Liver (tissue), 9 donors: ENCODE measurements around the gene GLI3. TPM values are rescaled to one million over a fixed set of nuclear protein-coding genes. Genes with fewer than 3 reads are reported as not detected.

Experiments
- DNase-seq: peaks from one replicate; pipeline ENCODE4 v3.0.0-alpha.2; 2017; ENCODE audit warnings: low spot score
- H3K27ac ChIP-seq, 2 donors: one replicate each; pipeline ENCODE4 v1.7.0; 2013; ENCODE audit warnings: inconsistent platforms in 2 of 2, low read length in 2 of 2, control low read depth in 1 of 2, low read depth in 1 of 2, mild to moderate bottlenecking in 1 of 2
- H3K27me3 ChIP-seq, 4 donors: one replicate each; pipeline versions ENCODE4 v1.6.1 to v1.7.0; 2013; ENCODE audit warnings: low read length in 3 of 4, inconsistent platforms in 1 of 4, mild to moderate bottlenecking in 1 of 4, moderate library complexity in 1 of 4; ENCODE audit not compliant: control insufficient read depth in 4 of 4, insufficient read depth in 4 of 4
- H3K36me3 ChIP-seq, 4 donors: one replicate each; pipeline versions ENCODE4 v1.6.1 to v1.7.0; 2013; ENCODE audit warnings: low read length in 3 of 4, mild to moderate bottlenecking in 3 of 4, low read depth in 1 of 4, moderate library complexity in 1 of 4; ENCODE audit not compliant: control insufficient read depth in 4 of 4, insufficient read depth in 3 of 4
- H3K4me1 ChIP-seq, 4 donors: one replicate each; pipeline versions ENCODE4 v1.6.1 to v1.7.0; 2013; ENCODE audit warnings: low read length in 3 of 4, mild to moderate bottlenecking in 3 of 4, moderate library complexity in 1 of 4; ENCODE audit not compliant: control insufficient read depth in 4 of 4, insufficient read depth in 4 of 4
- H3K4me3 ChIP-seq, 3 donors: one replicate each; pipeline versions ENCODE4 v1.6.1 to v1.7.0; 2013; ENCODE audit warnings: low read length in 3 of 3, control low read depth in 1 of 3, low read depth in 1 of 3, mild to moderate bottlenecking in 1 of 3
- H3K9ac ChIP-seq, 2 donors: one replicate each; pipeline ENCODE4 v1.7.0; 2013; ENCODE audit warnings: low read length in 2 of 2, mild to moderate bottlenecking in 2 of 2, moderate library complexity in 2 of 2, control low read depth in 1 of 2, low read depth in 1 of 2
- H3K9me3 ChIP-seq, 4 donors: one replicate each; pipeline versions ENCODE4 v1.6.1 to v1.7.0; 2013; ENCODE audit warnings: low read length in 3 of 4; ENCODE audit not compliant: control insufficient read depth in 4 of 4
- EGR1 ChIP-seq, 2 donors: IDR thresholded peaks; 2 replicates each; pipeline ENCODE4 v1.6.1; 2016 to 2018; ENCODE audit warnings: antibody characterized with exemption in 2 of 2, low read depth in 2 of 2
- FOXA1 ChIP-seq: IDR thresholded peaks from 2 replicates; pipeline ENCODE4 v1.6.1; 2016; ENCODE audit warnings: antibody characterized with exemption
- FOXA2 ChIP-seq: IDR thresholded peaks from 2 replicates; pipeline ENCODE4 v1.6.1; 2016; ENCODE audit warnings: antibody characterized with exemption
- GABPA ChIP-seq, 2 donors: IDR thresholded peaks in 1 of 2; conservative IDR thresholded peaks in 1 of 2; 2 replicates each; pipeline ENCODE4 v1.6.1; 2016; ENCODE audit warnings: antibody characterized with exemption in 2 of 2, mild to moderate bottlenecking in 1 of 2, moderate library complexity in 1 of 2
- HNF4A ChIP-seq, 2 donors: conservative IDR thresholded peaks; 2 replicates each; pipeline ENCODE4 v1.6.1; 2016; ENCODE audit warnings: antibody characterized with exemption in 2 of 2, mild to moderate bottlenecking in 2 of 2
- HNF4G ChIP-seq: IDR thresholded peaks from 2 replicates; pipeline ENCODE4 v1.6.1; 2016; ENCODE audit warnings: antibody characterized with exemption
- JUND ChIP-seq, 2 donors: IDR thresholded peaks; 2 replicates each; pipeline ENCODE4 v1.6.1; 2016; ENCODE audit warnings: antibody characterized with exemption in 2 of 2
- NR2F2 ChIP-seq: IDR thresholded peaks from 2 replicates; pipeline ENCODE4 v1.6.1; 2016; ENCODE audit warnings: antibody characterized with exemption
- RAD21 ChIP-seq, 2 donors: IDR thresholded peaks; 2 replicates each; pipeline ENCODE4 v1.6.1; 2016; ENCODE audit warnings: antibody characterized with exemption in 2 of 2, mild to moderate bottlenecking in 2 of 2
- RXRA ChIP-seq, 2 donors: IDR thresholded peaks; 2 replicates each; pipeline ENCODE4 v1.6.1; 2017 to 2018; ENCODE audit warnings: antibody characterized with exemption in 2 of 2, mild to moderate bottlenecking in 1 of 2
- SP1 ChIP-seq: IDR thresholded peaks from 2 replicates; pipeline ENCODE4 v1.6.1; 2018; ENCODE audit warnings: antibody characterized with exemption, mild to moderate bottlenecking
- TAF1 ChIP-seq: conservative IDR thresholded peaks from 2 replicates; pipeline ENCODE4 v1.6.1; 2016; ENCODE audit warnings: antibody characterized with exemption, mild to moderate bottlenecking
- YY1 ChIP-seq: IDR thresholded peaks from 2 replicates; pipeline ENCODE4 v1.6.1; 2016; ENCODE audit warnings: antibody characterized with exemption, mild to moderate bottlenecking
- WGBS: extraction: QIAGEN DNeasy Blood & Tissue Kit; methylation state at CpG from one replicate; pipeline ENCODE4 v1.1.7; 2013; 5-methylcytosine and 5-hydroxymethylcytosine counted together
- polyA plus RNA-seq, 2 donors: library from polyadenylated mRNA; stranded (reverse) in 1 of 2; unstranded in 1 of 2; fragments of 200-250 nt in 1 of 2; fragments of >200 nt in 1 of 2; fragmentation: Nextera tagmentation in 1 of 2; extraction: Ambion mirVana in 1 of 2; gene quantifications; one replicate each; pipeline versions ENCODE4 v1.2.1 to v1.2.3, GENCODE V29; 2013 to 2015
- total RNA-seq, 2 donors: library from RNA; depleted of rRNA; stranded (reverse); fragments of >200 nt; gene quantifications; one replicate each; pipeline ENCODE4 v1.2.3, GENCODE V29; 2014
- TF ChIP-seq, protein P1 (sequence below): IDR thresholded peaks from 2 replicates; pipeline ENCODE4 v1.6.1; 2016; ENCODE audit warnings: antibody characterized with exemption
- TF ChIP-seq, protein P2 (sequence below): IDR thresholded peaks from 2 replicates; pipeline ENCODE4 v1.6.1; 2016; ENCODE audit warnings: antibody characterized with exemption
- TF ChIP-seq, protein P3 (sequence below): IDR thresholded peaks from 2 replicates; pipeline ENCODE4 v1.6.1; 2016; ENCODE audit warnings: antibody characterized with exemption, mild to moderate bottlenecking
- TF ChIP-seq, protein P4 (sequence below): fragments of 150-350 bp; IDR thresholded peaks from 2 replicates; pipeline ENCODE4 v1.5.1; 2017; ENCODE audit warnings: improper control_type of control experiment, low read depth, low read length; ENCODE audit not compliant: missing input control
- TF ChIP-seq, protein P5 (sequence below): IDR thresholded peaks from 2 replicates; pipeline ENCODE4 v1.6.1; 2016; ENCODE audit warnings: antibody characterized with exemption
- donor health status: healthy.
- donor health status: healthy.
- donor health status: healthy.
- donor health status: healthy.
- donor health status: healthy.

The GLI3 gene
- total and polyA plus RNA-seq, 4 donors: 0.09 to 0.42 (median 0.26) TPM

DNA sequence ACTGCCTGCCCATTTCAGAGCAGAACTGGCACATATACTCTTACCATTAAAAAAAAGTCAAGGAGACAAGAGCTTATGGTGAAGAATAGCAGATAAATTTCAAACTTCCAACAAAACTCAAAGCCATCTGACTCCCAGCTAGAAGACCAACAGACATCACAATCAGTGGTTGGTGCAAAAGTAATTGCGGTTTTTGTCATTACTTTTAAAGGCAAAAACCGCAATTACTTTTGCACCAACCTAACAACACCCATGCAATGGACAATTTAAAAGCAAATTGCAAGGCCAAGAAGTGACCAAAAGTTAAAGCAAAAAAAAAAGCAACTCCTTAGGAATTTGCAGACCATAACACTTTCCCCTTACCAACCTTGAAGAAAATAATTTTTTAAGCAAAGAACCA is 18.8 kb downstream of the GLI3 start:
- H3K9me3 ChIP-seq: no peaks in the 10 kb centered on the region
- DNase-seq: no peak
- no peaks in the 10 kb centered on the region for H3K4me1 ChIP-seq
- H3K4me3 ChIP-seq: no peak overlapping the region
- no peak overlapping the region for H3K27ac ChIP-seq
- WGBS: 95% methylated on average over 2 of the region's 2 CpGs
- no peak for TF ChIP-seq GABPA (IDR thresholded peaks at IDR 0.05 in 1 of 2, conservative IDR thresholded peaks at IDR 0.05 in 1 of 2)
- no peak for TF ChIP-seq NR2F2
- TF ChIP-seq TAF1: no peak
- no peak for TF ChIP-seq RXRA (IDR thresholded peaks at IDR 0.05)
- TF ChIP-seq, protein P1, sequence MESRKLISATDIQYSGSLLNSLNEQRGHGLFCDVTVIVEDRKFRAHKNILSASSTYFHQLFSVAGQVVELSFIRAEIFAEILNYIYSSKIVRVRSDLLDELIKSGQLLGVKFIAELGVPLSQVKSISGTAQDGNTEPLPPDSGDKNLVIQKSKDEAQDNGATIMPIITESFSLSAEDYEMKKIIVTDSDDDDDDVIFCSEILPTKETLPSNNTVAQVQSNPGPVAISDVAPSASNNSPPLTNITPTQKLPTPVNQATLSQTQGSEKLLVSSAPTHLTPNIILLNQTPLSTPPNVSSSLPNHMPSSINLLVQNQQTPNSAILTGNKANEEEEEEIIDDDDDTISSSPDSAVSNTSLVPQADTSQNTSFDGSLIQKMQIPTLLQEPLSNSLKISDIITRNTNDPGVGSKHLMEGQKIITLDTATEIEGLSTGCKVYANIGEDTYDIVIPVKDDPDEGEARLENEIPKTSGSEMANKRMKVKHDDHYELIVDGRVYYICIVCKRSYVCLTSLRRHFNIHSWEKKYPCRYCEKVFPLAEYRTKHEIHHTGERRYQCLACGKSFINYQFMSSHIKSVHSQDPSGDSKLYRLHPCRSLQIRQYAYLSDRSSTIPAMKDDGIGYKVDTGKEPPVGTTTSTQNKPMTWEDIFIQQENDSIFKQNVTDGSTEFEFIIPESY: no peak
- H3K36me3 ChIP-seq: no peaks in the 10 kb centered on the region
- H3K9ac ChIP-seq: no peak overlapping the region
- peaks cover 0 to 10% (median 0%) of the 10 kb centered on the region in 4 donors for H3K27me3 ChIP-seq

DNA sequence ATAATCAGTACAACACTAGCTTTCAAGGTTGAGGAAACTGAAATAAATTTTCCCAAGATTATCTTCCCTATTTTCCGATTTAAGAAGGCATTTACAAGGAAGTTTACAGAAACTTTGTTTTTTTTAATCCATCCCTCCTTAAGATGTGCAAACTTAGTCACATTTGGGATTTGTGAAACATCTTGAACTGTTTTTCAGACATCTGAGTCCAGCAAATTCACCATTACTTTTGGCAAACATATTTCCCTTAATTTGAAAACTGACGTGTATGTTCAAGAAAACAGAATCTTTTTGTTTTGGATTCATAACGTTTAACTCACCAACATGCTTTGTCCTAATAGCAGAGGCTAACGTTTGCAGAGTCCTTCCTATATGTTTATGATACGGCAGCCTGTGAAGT is 19.5 kb downstream of the GLI3 start:
- H3K4me3 ChIP-seq: no peak overlapping the region
- H3K36me3 ChIP-seq: no peaks in the 10 kb centered on the region
- no peaks in the 10 kb centered on the region for H3K9me3 ChIP-seq
- TF ChIP-seq HNF4A (conservative IDR thresholded peaks at IDR 0.05): no peak
- TF ChIP-seq TAF1: no peak
- no peak for TF ChIP-seq FOXA2
- no peak for TF ChIP-seq EGR1 (IDR thresholded peaks at IDR 0.05; ENCODE audit: low read depth in 2 of 2)
- no peak for TF ChIP-seq RAD21 (IDR thresholded peaks at IDR 0.05)
- TF ChIP-seq, protein P2, sequence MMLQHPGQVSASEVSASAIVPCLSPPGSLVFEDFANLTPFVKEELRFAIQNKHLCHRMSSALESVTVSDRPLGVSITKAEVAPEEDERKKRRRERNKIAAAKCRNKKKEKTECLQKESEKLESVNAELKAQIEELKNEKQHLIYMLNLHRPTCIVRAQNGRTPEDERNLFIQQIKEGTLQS: no peak
- TF ChIP-seq, protein P1: no peak
- no peak for TF ChIP-seq HNF4G
- no peak for TF ChIP-seq YY1
- TF ChIP-seq RXRA (IDR thresholded peaks at IDR 0.05): no peak
- TF ChIP-seq, protein P3, sequence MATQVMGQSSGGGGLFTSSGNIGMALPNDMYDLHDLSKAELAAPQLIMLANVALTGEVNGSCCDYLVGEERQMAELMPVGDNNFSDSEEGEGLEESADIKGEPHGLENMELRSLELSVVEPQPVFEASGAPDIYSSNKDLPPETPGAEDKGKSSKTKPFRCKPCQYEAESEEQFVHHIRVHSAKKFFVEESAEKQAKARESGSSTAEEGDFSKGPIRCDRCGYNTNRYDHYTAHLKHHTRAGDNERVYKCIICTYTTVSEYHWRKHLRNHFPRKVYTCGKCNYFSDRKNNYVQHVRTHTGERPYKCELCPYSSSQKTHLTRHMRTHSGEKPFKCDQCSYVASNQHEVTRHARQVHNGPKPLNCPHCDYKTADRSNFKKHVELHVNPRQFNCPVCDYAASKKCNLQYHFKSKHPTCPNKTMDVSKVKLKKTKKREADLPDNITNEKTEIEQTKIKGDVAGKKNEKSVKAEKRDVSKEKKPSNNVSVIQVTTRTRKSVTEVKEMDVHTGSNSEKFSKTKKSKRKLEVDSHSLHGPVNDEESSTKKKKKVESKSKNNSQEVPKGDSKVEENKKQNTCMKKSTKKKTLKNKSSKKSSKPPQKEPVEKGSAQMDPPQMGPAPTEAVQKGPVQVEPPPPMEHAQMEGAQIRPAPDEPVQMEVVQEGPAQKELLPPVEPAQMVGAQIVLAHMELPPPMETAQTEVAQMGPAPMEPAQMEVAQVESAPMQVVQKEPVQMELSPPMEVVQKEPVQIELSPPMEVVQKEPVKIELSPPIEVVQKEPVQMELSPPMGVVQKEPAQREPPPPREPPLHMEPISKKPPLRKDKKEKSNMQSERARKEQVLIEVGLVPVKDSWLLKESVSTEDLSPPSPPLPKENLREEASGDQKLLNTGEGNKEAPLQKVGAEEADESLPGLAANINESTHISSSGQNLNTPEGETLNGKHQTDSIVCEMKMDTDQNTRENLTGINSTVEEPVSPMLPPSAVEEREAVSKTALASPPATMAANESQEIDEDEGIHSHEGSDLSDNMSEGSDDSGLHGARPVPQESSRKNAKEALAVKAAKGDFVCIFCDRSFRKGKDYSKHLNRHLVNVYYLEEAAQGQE: no peak
- TF ChIP-seq, protein P4, sequence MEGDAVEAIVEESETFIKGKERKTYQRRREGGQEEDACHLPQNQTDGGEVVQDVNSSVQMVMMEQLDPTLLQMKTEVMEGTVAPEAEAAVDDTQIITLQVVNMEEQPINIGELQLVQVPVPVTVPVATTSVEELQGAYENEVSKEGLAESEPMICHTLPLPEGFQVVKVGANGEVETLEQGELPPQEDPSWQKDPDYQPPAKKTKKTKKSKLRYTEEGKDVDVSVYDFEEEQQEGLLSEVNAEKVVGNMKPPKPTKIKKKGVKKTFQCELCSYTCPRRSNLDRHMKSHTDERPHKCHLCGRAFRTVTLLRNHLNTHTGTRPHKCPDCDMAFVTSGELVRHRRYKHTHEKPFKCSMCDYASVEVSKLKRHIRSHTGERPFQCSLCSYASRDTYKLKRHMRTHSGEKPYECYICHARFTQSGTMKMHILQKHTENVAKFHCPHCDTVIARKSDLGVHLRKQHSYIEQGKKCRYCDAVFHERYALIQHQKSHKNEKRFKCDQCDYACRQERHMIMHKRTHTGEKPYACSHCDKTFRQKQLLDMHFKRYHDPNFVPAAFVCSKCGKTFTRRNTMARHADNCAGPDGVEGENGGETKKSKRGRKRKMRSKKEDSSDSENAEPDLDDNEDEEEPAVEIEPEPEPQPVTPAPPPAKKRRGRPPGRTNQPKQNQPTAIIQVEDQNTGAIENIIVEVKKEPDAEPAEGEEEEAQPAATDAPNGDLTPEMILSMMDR: no peak
- TF ChIP-seq GABPA (IDR thresholded peaks at IDR 0.05 in 1 of 2, conservative IDR thresholded peaks at IDR 0.05 in 1 of 2): no peak
- TF ChIP-seq JUND (IDR thresholded peaks at IDR 0.05): no peak
- TF ChIP-seq NR2F2: no peak
- TF ChIP-seq SP1: no peak
- TF ChIP-seq, protein P5, sequence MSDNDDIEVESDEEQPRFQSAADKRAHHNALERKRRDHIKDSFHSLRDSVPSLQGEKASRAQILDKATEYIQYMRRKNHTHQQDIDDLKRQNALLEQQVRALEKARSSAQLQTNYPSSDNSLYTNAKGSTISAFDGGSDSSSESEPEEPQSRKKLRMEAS: no peak
- TF ChIP-seq FOXA1: no peak
- H3K27ac ChIP-seq: no peak overlapping the region
- H3K9ac ChIP-seq: no peak overlapping the region
- WGBS: 73% methylated on average over 5 of the region's 5 CpGs
- no peak for DNase-seq
- H3K27me3 ChIP-seq: peaks cover 0 to 10% (median 0%) of the 10 kb centered on the region in 4 donors
- no peaks in the 10 kb centered on the region for H3K4me1 ChIP-seq
